HCT116 (cell line): ENCODE measurements around the gene PRDX4. TPM values are rescaled to one million over a fixed set of nuclear protein-coding genes. Genes with fewer than 3 reads are reported as not detected.
A peak's percentile ranks its signal among the peaks of the same experiment; 100 is the strongest.

Experiments used
- ATAC-seq: fragments of 200-7000 bp; cut with Tn5 transposase; 2 replicates; pipeline ENCODE4 v1.9.1; 2020; ENCODE audit warnings: mild to moderate bottlenecking, moderate library complexity
- Bru-seq: library from RNA; stranded (reverse); fragments of 400-500 nt; gene quantifications from one replicate; lab custom pipeline; 2021; lab: Mats Ljungman, UMichigan
- BruChase-seq, 2 experiments: library from RNA; stranded (reverse); fragments of 400-500 nt; gene quantifications; one replicate each; lab custom pipeline; 2021; lab: Mats Ljungman, UMichigan
- BruUV-seq: library from RNA; stranded (reverse); fragments of 400-500 nt; replicated peaks from 2 replicates; lab custom pipeline; 2021; lab: Mats Ljungman, UMichigan
- CTCF ChIA-PET: fragments of 300-600 bp; sonication (Branson Sonifier 250); formaldehyde crosslinking; loops from one replicate; lab custom pipeline; 2021; ENCODE audit warnings: antibody characterized with exemption; lab: Charles Lee
- POLR2A ChIA-PET: fragments of 300-600, 350-600 bp; sonication (Branson Sonifier 250); formaldehyde crosslinking; loops from one replicate; lab custom pipeline; 2021; ENCODE audit warnings: antibody characterized with exemption; lab: Charles Lee
- RAD21 ChIA-PET, 2 experiments: fragments of 300-600 bp; sonication (Branson Sonifier 250); formaldehyde crosslinking; loops; one replicate each; lab custom pipeline; 2023; ENCODE audit warnings: low total read pairs in 2 of 2; ENCODE audit not compliant: uncharacterized antibody in 2 of 2, unreplicated experiment in 2 of 2, low non-redundant PET in 1 of 2; lab: Charles Lee
- DNase-seq: peaks from one replicate; pipeline ENCODE4 v3.0.0-alpha.2; 2010; ENCODE audit warnings: low read depth, low spot score
- H2AFZ ChIP-seq: fragments of 200-600 bp; shearing (Covaris generic), sonication (generic); 2 replicates; pipeline ENCODE4 v1.6.1; 2017; ENCODE audit warnings: low read depth, mixed run types, mixed read lengths, antibody characterized with exemption, low read length; ENCODE audit not compliant: poor library complexity, severe bottlenecking
- H3K27ac ChIP-seq: 2 replicates; pipeline ENCODE4 v1.5.1; 2012; ENCODE audit warnings: low read depth, low read length
- H3K27me3 ChIP-seq: fragments of 200-600 bp; sonication (generic); 2 replicates; pipeline ENCODE4 v1.6.1; 2016; ENCODE audit warnings: mixed run types, low read length, mixed read lengths; ENCODE audit not compliant: insufficient read depth
- H3K36me3 ChIP-seq, 2 experiments: fragments of 200-500 bp in 1 of 2; fragments of 200-600 bp in 1 of 2; sonication (Bioruptor generic) in 1 of 2; sonication (generic) in 1 of 2; 2 replicates each; pipeline versions ENCODE4 v1.5.1 to v1.6.1; 2014 to 2016; ENCODE audit warnings: low read length in 2 of 2, inconsistent platforms in 1 of 2, mixed read lengths in 1 of 2, mixed run types in 1 of 2; ENCODE audit not compliant: insufficient read depth in 2 of 2, control insufficient read depth in 1 of 2
- H3K4me1 ChIP-seq, 2 experiments: fragments of 200-600 bp in 1 of 2; sonication (generic) in 1 of 2; 2 replicates each; pipeline versions ENCODE4 v1.5.1 to v1.6.1; 2012 to 2017; ENCODE audit warnings: low read length in 2 of 2, inconsistent platforms in 1 of 2, mild to moderate bottlenecking in 1 of 2, mixed read lengths in 1 of 2, mixed run types in 1 of 2, moderate library complexity in 1 of 2; ENCODE audit not compliant: insufficient read depth in 2 of 2, control insufficient read depth in 1 of 2
- H3K4me2 ChIP-seq: fragments of 200-600 bp; sonication (generic); 2 replicates; pipeline ENCODE4 v1.6.1; 2017; ENCODE audit warnings: mixed run types, low read length, mixed read lengths
- H3K4me3 ChIP-seq, 2 experiments: fragments of 200-600 bp in 1 of 2; sonication (generic) in 1 of 2; replicated peaks in 1 of 2; 2 replicates each; pipeline ENCODE4 v1.5.1; 2011 to 2016; ENCODE audit warnings: low read length in 2 of 2, control low read depth in 1 of 2, low read depth in 1 of 2, mild to moderate bottlenecking in 1 of 2, mixed read lengths in 1 of 2, mixed run types in 1 of 2
- H3K79me2 ChIP-seq: fragments of 200-600 bp; sonication (generic); 2 replicates; pipeline ENCODE4 v1.6.1; 2017; ENCODE audit warnings: mild to moderate bottlenecking, mixed run types, low read length, moderate library complexity, mixed read lengths; ENCODE audit not compliant: insufficient read depth
- H3K9ac ChIP-seq: fragments of 200-600 bp; sonication (generic); 2 replicates; pipeline ENCODE4 v1.6.1; 2016; ENCODE audit warnings: low read length, mixed read lengths
- H3K9me2 ChIP-seq: fragments of 200-600 bp; sonication (generic), shearing (Covaris generic); 2 replicates; pipeline ENCODE4 v1.6.1; 2017; ENCODE audit warnings: mixed run types, mild to moderate bottlenecking, moderate library complexity; ENCODE audit not compliant: insufficient read depth
- H3K9me3 ChIP-seq, 2 experiments: fragments of 200-500 bp in 1 of 2; fragments of 200-600 bp in 1 of 2; sonication (Bioruptor generic) in 1 of 2; sonication (generic) in 1 of 2; 2 replicates each; pipeline ENCODE4 v1.6.1; 2014 to 2017; ENCODE audit warnings: low read length in 2 of 2, mixed read lengths in 2 of 2, inconsistent platforms in 1 of 2, low read depth in 1 of 2, mild to moderate bottlenecking in 1 of 2, mixed run types in 1 of 2, moderate library complexity in 1 of 2; ENCODE audit not compliant: control insufficient read depth in 1 of 2, insufficient read depth in 1 of 2
- H4K20me1 ChIP-seq: fragments of 200-600 bp; sonication (generic), shearing (Covaris generic); 2 replicates; pipeline ENCODE4 v1.6.1; 2017; ENCODE audit warnings: mixed run types, mild to moderate bottlenecking, moderate library complexity; ENCODE audit not compliant: insufficient read depth
- CBX3 ChIP-seq: IDR thresholded peaks from 2 replicates; pipeline ENCODE4 v1.6.1; 2012; ENCODE audit warnings: low read depth
- CEBPB ChIP-seq: IDR thresholded peaks from 2 replicates; pipeline ENCODE4 v1.6.1; 2012; ENCODE audit warnings: low read depth
- ELF1 ChIP-seq: IDR thresholded peaks from 2 replicates; pipeline ENCODE4 v1.6.1; 2012; ENCODE audit warnings: low read depth, borderline replicate concordance
- EZH2 ChIP-seq: fragments of 200-600 bp; sonication (generic); IDR thresholded peaks from 2 replicates; pipeline ENCODE4 v1.6.1; 2017; ENCODE audit warnings: antibody characterized with exemption, mixed run types
- EZH2phosphoT487 ChIP-seq: fragments of 200-600 bp; IDR thresholded peaks from 2 replicates; pipeline ENCODE4 v1.6.1; 2018; ENCODE audit warnings: antibody characterized with exemption, borderline replicate concordance
- FOSL1 ChIP-seq: IDR thresholded peaks from 2 replicates; pipeline ENCODE4 v1.6.1; 2012; ENCODE audit warnings: low read depth
- JUND ChIP-seq: IDR thresholded peaks from 2 replicates; pipeline ENCODE4 v1.6.1; 2012
- POLR2A ChIP-seq: IDR thresholded peaks from 2 replicates; pipeline ENCODE4 v1.7.0; 2011; ENCODE audit warnings: borderline replicate concordance; ENCODE audit not compliant: insufficient read depth, insufficient read length; ENCODE audit errors: extremely low read depth
- POLR2AphosphoS5 ChIP-seq: IDR thresholded peaks from 2 replicates; pipeline ENCODE4 v1.6.1; 2011; ENCODE audit warnings: mild to moderate bottlenecking, low read depth, low read length, moderate library complexity
- RAD21 ChIP-seq: IDR thresholded peaks from 2 replicates; pipeline ENCODE4 v1.6.1; 2012; ENCODE audit warnings: low read depth, mild to moderate bottlenecking
- SP1 ChIP-seq: IDR thresholded peaks from 2 replicates; pipeline ENCODE4 v1.6.1; 2012; ENCODE audit warnings: low read depth
- SRF ChIP-seq: IDR thresholded peaks from 2 replicates; pipeline ENCODE4 v1.6.1; 2012; ENCODE audit warnings: low read depth
- TCF7L2 ChIP-seq: IDR thresholded peaks from 2 replicates; pipeline ENCODE4 v1.7.0; 2011; ENCODE audit warnings: borderline replicate concordance, inconsistent platforms; ENCODE audit not compliant: insufficient read depth, insufficient read length; ENCODE audit errors: extremely low read depth
- YY1 ChIP-seq: IDR thresholded peaks from 2 replicates; pipeline ENCODE4 v1.6.1; 2011; ENCODE audit warnings: low read length, low read depth, moderate library complexity, mild to moderate bottlenecking; ENCODE audit not compliant: insufficient replicate concordance; ENCODE audit errors: extremely low read depth
- ZFX ChIP-seq: fragments of 450-650 bp; IDR thresholded peaks from 2 replicates; pipeline ENCODE4 v1.6.1; 2017
- intact Hi-C: fragments of 100-400 bp; cut with micrococcal nuclease; formaldehyde crosslinking; loops from 2 replicates; pipeline ENCODE4 v1.10.0; 2022
- long read RNA-seq: library from polyadenylated mRNA; unstranded; transcript quantifications from one replicate; pipeline ENCODE4 v2.0.0, GENCODE V29; 2021; ENCODE audit not compliant: unreplicated experiment
- polyA plus RNA-seq: library from polyadenylated mRNA; unstranded; fragments of >200 nt; gene quantifications from 2 replicates; pipeline ENCODE4 v1.2.1, GENCODE V29; 2012; ENCODE audit warnings: missing spikeins
- total RNA-seq: library from RNA; stranded (reverse); gene quantifications from one replicate; pipeline ENCODE4 v1.2.1, GENCODE V29; 2021; ENCODE audit not compliant: unreplicated experiment
- TF ChIP-seq, protein P1 (sequence below): IDR thresholded peaks from 2 replicates; pipeline ENCODE4 v1.6.1; 2012
- TF ChIP-seq, protein P2 (sequence below): IDR thresholded peaks from 2 replicates; pipeline ENCODE4 v1.6.1; 2012; ENCODE audit warnings: low read depth
- TF ChIP-seq, protein P3 (sequence below): IDR thresholded peaks from 2 replicates; pipeline ENCODE4 v1.6.1; 2012
- TF ChIP-seq, protein P4 (sequence below), 3 experiments: fragments of 200-600 bp in 1 of 3; sonication (generic) in 1 of 3; IDR thresholded peaks in 2 of 3; conservative IDR thresholded peaks in 1 of 3; 2 replicates each; pipeline ENCODE4 v1.5.1; 2012 to 2017; ENCODE audit warnings: low read depth in 2 of 3, low read length in 2 of 3, antibody characterized with exemption in 1 of 3, borderline replicate concordance in 1 of 3, control low read depth in 1 of 3, mild to moderate bottlenecking in 1 of 3, mixed read lengths in 1 of 3, mixed run types in 1 of 3, moderate library complexity in 1 of 3; ENCODE audit not compliant: insufficient read depth in 1 of 3

PRDX4 gene
- total RNA-seq (122 TPM), Bru-seq, nascent RNA (percentile 81 among the genes with signal in this experiment), BruChase-seq, experiment 1, labeled RNA remaining after a 6-hour chase (percentile 77 among the genes with signal in this experiment), BruChase-seq, experiment 2, labeled RNA remaining after a 2-hour chase (percentile 64 among the genes with signal in this experiment)
- 127 and 152 TPM in 2 replicates for polyA plus RNA-seq
- long read RNA-seq, transcript PRDX4-202 (7 exons, 1,005 nt), result major isoform, 165 of 187 reads
- long read RNA-seq, partial matches to known transcripts, result 21 of 187 reads
- long read RNA-seq, other reads (novel, unspliced or antisense), result 1 of 187 reads

DNA sequence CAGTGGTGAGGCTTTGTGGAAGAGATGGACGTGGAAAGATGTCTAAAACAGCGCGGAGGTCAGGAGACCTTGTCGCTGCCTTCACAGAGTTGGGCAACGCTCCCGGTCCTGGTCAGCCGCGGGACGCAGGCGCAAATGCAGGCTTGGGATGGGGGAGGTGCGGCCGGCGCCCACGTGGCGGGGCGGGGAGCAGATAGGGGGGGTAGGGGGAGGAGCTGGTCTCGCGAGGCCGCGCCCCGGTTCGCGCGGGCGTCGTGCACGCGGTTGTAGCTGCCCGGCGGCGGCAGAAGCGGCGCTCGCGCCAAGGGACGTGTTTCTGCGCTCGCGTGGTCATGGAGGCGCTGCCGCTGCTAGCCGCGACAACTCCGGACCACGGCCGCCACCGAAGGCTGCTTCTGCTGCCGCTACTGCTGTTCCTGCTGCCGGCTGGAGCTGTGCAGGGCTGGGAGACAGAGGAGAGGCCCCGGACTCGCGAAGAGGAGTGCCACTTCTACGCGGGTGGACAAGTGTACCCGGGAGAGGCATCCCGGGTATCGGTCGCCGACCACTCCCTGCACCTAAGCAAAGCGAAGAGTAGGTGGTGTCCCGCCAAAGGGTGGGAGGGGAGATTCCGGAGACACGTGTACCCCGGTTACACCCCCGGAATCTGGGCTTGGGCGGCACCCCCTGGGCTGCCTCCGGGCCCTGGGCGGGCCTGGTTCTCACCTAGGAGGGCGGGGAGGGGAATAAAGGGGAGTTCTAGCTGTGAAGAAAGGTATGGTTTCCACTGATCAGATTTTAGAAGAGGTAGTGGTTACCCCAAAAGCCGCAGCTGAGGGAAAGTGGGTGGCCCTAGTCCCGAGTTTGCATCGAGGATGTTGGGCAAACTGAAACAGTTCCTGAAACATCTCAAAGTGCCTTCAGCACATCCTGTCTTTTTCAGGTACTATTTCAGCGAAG, at the start of gene PRDX4:
Gene PRDX4 (plus strand): TSS at position 255 of the 939 bp plus-strand sequence. CDS start 78 bp downstream, at position 333.
- RAD21 ChIA-PET, result no interaction called here
- BruUV-seq, result no TSS peak
- Histone ChIP-seq H4K20me1 (no peaks in the 10 kb centered on the region), H3K4me3 (peak within 1 kb of the TSS; percentile 58 to 60), H3K27me3 (no peaks in the 10 kb centered on the region), H3K36me3 (peaks cover 0 to 5% of the 10 kb centered on the region in 2 experiments; a peak in 2 of 4 replicates), H3K27ac (peak within 1 kb of the TSS; percentile 86), H3K9ac (peak within 1 kb of the TSS; percentile 86), H3K79me2 (peaks cover 46% of the 10 kb centered on the region), H3K9me2 (no peaks in the 10 kb centered on the region), H2AFZ (peak within 1 kb of the TSS; percentile 45), H3K4me2 (peak within 1 kb of the TSS; percentile 64), H3K4me1 (peaks cover 2 to 9% of the 10 kb centered on the region in 2 experiments; a peak in 2 of 4 replicates), H3K9me3 (no peaks in the 10 kb centered on the region)
- CTCF ChIA-PET, result interaction anchor here (0.6 kb wide), 1 partner anchor 8 kb away, joined by 3 read pairs; no protein-coding TSS in a partner anchor
- peak; percentile 67 for DNase-seq
- POLR2A ChIA-PET, result interaction anchor here (0.6 to 1.6 kb wide), 3 partner anchors 13 to 235 kb away, joined by 3 to 4 read pairs (median 4); no protein-coding TSS in a partner anchor
- ATAC-seq, result peak; percentile 85
- intact Hi-C loops, result no loop called here
- no peak for TF ChIP-seq FOSL1
- no peak for TF ChIP-seq ELF1
- TF ChIP-seq TCF7L2, result peak; percentile 44
- no peak for TF ChIP-seq EZH2phosphoT487
- TF ChIP-seq RAD21, result no peak
- TF ChIP-seq CEBPB, result peak; percentile 39; the same call in 1 of the 2 replicates
- TF ChIP-seq, protein P1, sequence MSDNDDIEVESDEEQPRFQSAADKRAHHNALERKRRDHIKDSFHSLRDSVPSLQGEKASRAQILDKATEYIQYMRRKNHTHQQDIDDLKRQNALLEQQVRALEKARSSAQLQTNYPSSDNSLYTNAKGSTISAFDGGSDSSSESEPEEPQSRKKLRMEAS, result peak; percentile 94
- TF ChIP-seq, protein P2, sequence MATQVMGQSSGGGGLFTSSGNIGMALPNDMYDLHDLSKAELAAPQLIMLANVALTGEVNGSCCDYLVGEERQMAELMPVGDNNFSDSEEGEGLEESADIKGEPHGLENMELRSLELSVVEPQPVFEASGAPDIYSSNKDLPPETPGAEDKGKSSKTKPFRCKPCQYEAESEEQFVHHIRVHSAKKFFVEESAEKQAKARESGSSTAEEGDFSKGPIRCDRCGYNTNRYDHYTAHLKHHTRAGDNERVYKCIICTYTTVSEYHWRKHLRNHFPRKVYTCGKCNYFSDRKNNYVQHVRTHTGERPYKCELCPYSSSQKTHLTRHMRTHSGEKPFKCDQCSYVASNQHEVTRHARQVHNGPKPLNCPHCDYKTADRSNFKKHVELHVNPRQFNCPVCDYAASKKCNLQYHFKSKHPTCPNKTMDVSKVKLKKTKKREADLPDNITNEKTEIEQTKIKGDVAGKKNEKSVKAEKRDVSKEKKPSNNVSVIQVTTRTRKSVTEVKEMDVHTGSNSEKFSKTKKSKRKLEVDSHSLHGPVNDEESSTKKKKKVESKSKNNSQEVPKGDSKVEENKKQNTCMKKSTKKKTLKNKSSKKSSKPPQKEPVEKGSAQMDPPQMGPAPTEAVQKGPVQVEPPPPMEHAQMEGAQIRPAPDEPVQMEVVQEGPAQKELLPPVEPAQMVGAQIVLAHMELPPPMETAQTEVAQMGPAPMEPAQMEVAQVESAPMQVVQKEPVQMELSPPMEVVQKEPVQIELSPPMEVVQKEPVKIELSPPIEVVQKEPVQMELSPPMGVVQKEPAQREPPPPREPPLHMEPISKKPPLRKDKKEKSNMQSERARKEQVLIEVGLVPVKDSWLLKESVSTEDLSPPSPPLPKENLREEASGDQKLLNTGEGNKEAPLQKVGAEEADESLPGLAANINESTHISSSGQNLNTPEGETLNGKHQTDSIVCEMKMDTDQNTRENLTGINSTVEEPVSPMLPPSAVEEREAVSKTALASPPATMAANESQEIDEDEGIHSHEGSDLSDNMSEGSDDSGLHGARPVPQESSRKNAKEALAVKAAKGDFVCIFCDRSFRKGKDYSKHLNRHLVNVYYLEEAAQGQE, result no peak
- TF ChIP-seq, protein P3, sequence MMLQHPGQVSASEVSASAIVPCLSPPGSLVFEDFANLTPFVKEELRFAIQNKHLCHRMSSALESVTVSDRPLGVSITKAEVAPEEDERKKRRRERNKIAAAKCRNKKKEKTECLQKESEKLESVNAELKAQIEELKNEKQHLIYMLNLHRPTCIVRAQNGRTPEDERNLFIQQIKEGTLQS, result no peak
- TF ChIP-seq, protein P4, sequence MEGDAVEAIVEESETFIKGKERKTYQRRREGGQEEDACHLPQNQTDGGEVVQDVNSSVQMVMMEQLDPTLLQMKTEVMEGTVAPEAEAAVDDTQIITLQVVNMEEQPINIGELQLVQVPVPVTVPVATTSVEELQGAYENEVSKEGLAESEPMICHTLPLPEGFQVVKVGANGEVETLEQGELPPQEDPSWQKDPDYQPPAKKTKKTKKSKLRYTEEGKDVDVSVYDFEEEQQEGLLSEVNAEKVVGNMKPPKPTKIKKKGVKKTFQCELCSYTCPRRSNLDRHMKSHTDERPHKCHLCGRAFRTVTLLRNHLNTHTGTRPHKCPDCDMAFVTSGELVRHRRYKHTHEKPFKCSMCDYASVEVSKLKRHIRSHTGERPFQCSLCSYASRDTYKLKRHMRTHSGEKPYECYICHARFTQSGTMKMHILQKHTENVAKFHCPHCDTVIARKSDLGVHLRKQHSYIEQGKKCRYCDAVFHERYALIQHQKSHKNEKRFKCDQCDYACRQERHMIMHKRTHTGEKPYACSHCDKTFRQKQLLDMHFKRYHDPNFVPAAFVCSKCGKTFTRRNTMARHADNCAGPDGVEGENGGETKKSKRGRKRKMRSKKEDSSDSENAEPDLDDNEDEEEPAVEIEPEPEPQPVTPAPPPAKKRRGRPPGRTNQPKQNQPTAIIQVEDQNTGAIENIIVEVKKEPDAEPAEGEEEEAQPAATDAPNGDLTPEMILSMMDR (IDR thresholded peaks at IDR 0.05 in 2 of 3, conservative IDR thresholded peaks at IDR 0.05 in 1 of 3; ENCODE audit: borderline replicate concordance in 1 of 3, insufficient read depth in 1 of 3, low read depth in 2 of 3, low read length in 2 of 3), result no peak
- TF ChIP-seq ZFX, result peak; percentile 46; the same call in 1 of the 2 replicates
- TF ChIP-seq CBX3, result peak; percentile 13; the same call in 1 of the 2 replicates
- TF ChIP-seq JUND, result no peak
- no peak for TF ChIP-seq SRF
- peak; percentile 47 for TF ChIP-seq POLR2A
- TF ChIP-seq SP1, result no peak
- TF ChIP-seq POLR2AphosphoS5, result peak; percentile 83
- TF ChIP-seq EZH2, result no peak
- peak; percentile 8 for TF ChIP-seq YY1
